ENCODE data around the gene SYK.
A peak's percentile ranks its signal among the peaks of the same experiment; 100 is the strongest.

The SYK gene

GRCh38 chr9:90772386-90772785 is 29.2 kb upstream of the SYK start:
- DNase-seq (ENCODE audit: low read depth): no peak
- no peak for TF ChIP-seq CTCF (IDR thresholded peaks at IDR 0.05; ENCODE audit: insufficient read depth, low read depth, low read length, missing control alignments)
- H3K4me3 ChIP-seq (ENCODE audit: low read depth, low read length): no peak overlapping the region

GRCh38 chr9:90773617-90774016 is 28.0 kb upstream of the SYK start:
- TF ChIP-seq CTCF (IDR thresholded peaks at IDR 0.05; ENCODE audit: insufficient read depth, low read depth, low read length, missing control alignments): peak; percentile 26
- peak; percentile 34 for DNase-seq (ENCODE audit: low read depth)
- H3K4me3 ChIP-seq (ENCODE audit: low read depth, low read length): no peak overlapping the region

- no peak for DNase-seq (ENCODE audit: low read depth)
- no peak overlapping the region for H3K4me3 ChIP-seq (ENCODE audit: low read depth, low read length)
- no peak for TF ChIP-seq CTCF (IDR thresholded peaks at IDR 0.05; ENCODE audit: insufficient read depth, low read depth, low read length, missing control alignments)
Measured at GRCh38 chr9:90774071-90774470, 27.5 kb upstream of the SYK start.

- DNase-seq (ENCODE audit: low read depth): peak; percentile 87
- H3K4me3 ChIP-seq (ENCODE audit: low read depth, low read length): no peak overlapping the region
- TF ChIP-seq CTCF (IDR thresholded peaks at IDR 0.05; ENCODE audit: insufficient read depth, low read depth, low read length, missing control alignments): peak; percentile 25
Measured at GRCh38 chr9:90774682-90775081, 26.9 kb upstream of the SYK start.

- TF ChIP-seq CTCF (IDR thresholded peaks at IDR 0.05; ENCODE audit: insufficient read depth, low read depth, low read length, missing control alignments): no peak
- peak; percentile 51 for DNase-seq (ENCODE audit: low read depth)
- no peak overlapping the region for H3K4me3 ChIP-seq (ENCODE audit: low read depth, low read length)
Measured at GRCh38 chr9:90775657-90776056, 26.0 kb upstream of the SYK start.

GRCh38 chr9:90778746-90779145 is 22.9 kb upstream of the SYK start:
- TF ChIP-seq CTCF (IDR thresholded peaks at IDR 0.05; ENCODE audit: insufficient read depth, low read depth, low read length, missing control alignments): no peak
- no peak overlapping the region for H3K4me3 ChIP-seq (ENCODE audit: low read depth, low read length)
- no peak for DNase-seq (ENCODE audit: low read depth)

- no peak for DNase-seq (ENCODE audit: low read depth)
- no peak overlapping the region for H3K4me3 ChIP-seq (ENCODE audit: low read depth, low read length)
- no peak for TF ChIP-seq CTCF (IDR thresholded peaks at IDR 0.05; ENCODE audit: insufficient read depth, low read depth, low read length, missing control alignments)
Measured at GRCh38 chr9:90783552-90783951, 18.1 kb upstream of the SYK start.

Data from GM12865 (cell line).